Fibroblast of lung (primary cell): ENCODE results near the gene SLC39A8.

Source experiments
- EZH2 ChIP-seq: IDR thresholded peaks from 2 replicates; pipeline ENCODE4 v1.5.1; 2012; ENCODE audit warnings: low read length, control low read depth, mild to moderate bottlenecking; ENCODE audit errors: missing control alignments
- TF ChIP-seq, protein P1 (sequence below), 2 donors: IDR thresholded peaks in 1 of 2; conservative IDR thresholded peaks in 1 of 2; 1 replicate in 1 of 2; 2 replicates in 1 of 2; pipeline ENCODE4 v1.5.1; 2011 to 2012; ENCODE audit warnings: low read length in 2 of 2, control low read depth in 1 of 2, inconsistent platforms in 1 of 2, low read depth in 1 of 2, mild to moderate bottlenecking in 1 of 2

DNA sequence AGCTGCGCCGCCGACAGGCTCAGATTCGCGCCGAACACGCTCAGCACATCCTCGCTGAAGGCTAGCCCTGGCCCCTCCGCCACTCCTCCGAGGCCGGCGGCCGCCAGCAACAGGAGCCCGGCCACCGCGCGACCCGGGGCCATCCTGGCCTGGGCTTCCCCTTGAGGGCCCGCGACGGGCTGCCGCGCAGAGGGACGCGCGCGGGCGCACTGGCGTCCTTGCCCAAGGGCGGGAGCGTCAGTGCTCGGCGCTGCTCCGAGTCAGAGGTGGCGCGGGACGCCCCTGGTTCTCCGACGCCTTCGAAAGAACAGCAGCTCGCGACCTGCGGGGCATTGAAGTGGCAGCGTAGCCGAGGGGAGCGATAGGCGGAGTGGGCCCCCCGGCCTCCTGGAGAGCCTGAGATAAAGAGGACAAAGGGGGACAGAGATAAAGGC is 745 bp downstream of the SLC39A8 start:
- TF ChIP-seq, protein P1, sequence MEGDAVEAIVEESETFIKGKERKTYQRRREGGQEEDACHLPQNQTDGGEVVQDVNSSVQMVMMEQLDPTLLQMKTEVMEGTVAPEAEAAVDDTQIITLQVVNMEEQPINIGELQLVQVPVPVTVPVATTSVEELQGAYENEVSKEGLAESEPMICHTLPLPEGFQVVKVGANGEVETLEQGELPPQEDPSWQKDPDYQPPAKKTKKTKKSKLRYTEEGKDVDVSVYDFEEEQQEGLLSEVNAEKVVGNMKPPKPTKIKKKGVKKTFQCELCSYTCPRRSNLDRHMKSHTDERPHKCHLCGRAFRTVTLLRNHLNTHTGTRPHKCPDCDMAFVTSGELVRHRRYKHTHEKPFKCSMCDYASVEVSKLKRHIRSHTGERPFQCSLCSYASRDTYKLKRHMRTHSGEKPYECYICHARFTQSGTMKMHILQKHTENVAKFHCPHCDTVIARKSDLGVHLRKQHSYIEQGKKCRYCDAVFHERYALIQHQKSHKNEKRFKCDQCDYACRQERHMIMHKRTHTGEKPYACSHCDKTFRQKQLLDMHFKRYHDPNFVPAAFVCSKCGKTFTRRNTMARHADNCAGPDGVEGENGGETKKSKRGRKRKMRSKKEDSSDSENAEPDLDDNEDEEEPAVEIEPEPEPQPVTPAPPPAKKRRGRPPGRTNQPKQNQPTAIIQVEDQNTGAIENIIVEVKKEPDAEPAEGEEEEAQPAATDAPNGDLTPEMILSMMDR (conservative IDR thresholded peaks at IDR 0.05 in 1 of 2, IDR thresholded peaks at IDR 0.05 in 1 of 2; ENCODE audit: low read depth in 1 of 2, low read length in 2 of 2) = no peak
- no peak for TF ChIP-seq EZH2
